ENCODE data around the gene SMIM7.
A peak's percentile ranks its signal among the peaks of the same experiment; 100 is the strongest.

Gene SMIM7

GRCh38 chr19:16640951-16641350, 19.0 kb downstream of the SMIM7 start:
- Histone ChIP-seq H3K27me3 (ENCODE audit: insufficient read depth, low read length, poor library complexity) (no peaks in the 10 kb centered on the region), H3K4me3 (ENCODE audit: low read depth in 1 of 2, low read length in 2 of 2) (no peak overlapping the region), H3K9me3 (ENCODE audit: insufficient read depth, low read length, severe bottlenecking) (no peaks in the 10 kb centered on the region), H3K79me2 (ENCODE audit: insufficient read depth, low read length) (peaks cover 88% of the 10 kb centered on the region), H3K4me1 (ENCODE audit: insufficient read depth, low read length) (peaks cover 7% of the 10 kb centered on the region), H3K27ac (ENCODE audit: low read length) (no peak overlapping the region), H3K36me3 (ENCODE audit: insufficient read depth, low read length) (peaks cover 71% of the 10 kb centered on the region), H3K9ac (ENCODE audit: low read depth, low read length) (no peak overlapping the region), H4K20me1 (ENCODE audit: insufficient read depth, low read length) (peaks cover 32% of the 10 kb centered on the region), H2AFZ (ENCODE audit: low read depth, low read length) (no peak overlapping the region), H3K4me2 (ENCODE audit: insufficient read depth, low read length) (no peak overlapping the region)
- TF ChIP-seq CTCF (IDR thresholded peaks at IDR 0.05; ENCODE audit: borderline replicate concordance, extremely low read depth, low read length, poor library complexity, severe bottlenecking) (no peak), EZH2 (IDR thresholded peaks at IDR 0.05; ENCODE audit: borderline replicate concordance, low read depth, low read length, severe bottlenecking) (no peak)
- DNase-seq (no peak), ATAC-seq (ENCODE audit: insufficient read depth, low read depth) (no peak)

- ATAC-seq (ENCODE audit: insufficient read depth, low read depth) (no peak), DNase-seq (no peak)
- H4K20me1 ChIP-seq (ENCODE audit: insufficient read depth, low read length) = peaks cover 30% of the 10 kb centered on the region
- H3K79me2 ChIP-seq (ENCODE audit: insufficient read depth, low read length) = peaks cover 89% of the 10 kb centered on the region
- H3K9ac ChIP-seq (ENCODE audit: low read depth, low read length) = no peak overlapping the region
- H3K4me2 ChIP-seq (ENCODE audit: insufficient read depth, low read length) = no peak overlapping the region
- TF ChIP-seq CTCF (IDR thresholded peaks at IDR 0.05; ENCODE audit: borderline replicate concordance, extremely low read depth, low read length, poor library complexity, severe bottlenecking) (no peak), EZH2 (IDR thresholded peaks at IDR 0.05; ENCODE audit: borderline replicate concordance, low read depth, low read length, severe bottlenecking) (no peak)
- no peaks in the 10 kb centered on the region for H3K27me3 ChIP-seq (ENCODE audit: insufficient read depth, low read length, poor library complexity)
- no peak overlapping the region for H3K4me3 ChIP-seq (ENCODE audit: low read depth in 1 of 2, low read length in 2 of 2)
- no peak overlapping the region for H2AFZ ChIP-seq (ENCODE audit: low read depth, low read length)
- no peak overlapping the region for H3K27ac ChIP-seq (ENCODE audit: low read length)
- H3K4me1 ChIP-seq (ENCODE audit: insufficient read depth, low read length) = peaks cover 7% of the 10 kb centered on the region
- H3K9me3 ChIP-seq (ENCODE audit: insufficient read depth, low read length, severe bottlenecking) = no peaks in the 10 kb centered on the region
- H3K36me3 ChIP-seq (ENCODE audit: insufficient read depth, low read length) = peaks cover 69% of the 10 kb centered on the region
Measured at GRCh38 chr19:16638666-16639065, 21.3 kb downstream of the SMIM7 start.

GRCh38 chr19:16637535-16637934, 22.4 kb downstream of the SMIM7 start:
- Histone ChIP-seq H3K4me1 (ENCODE audit: insufficient read depth, low read length) (peaks cover 7% of the 10 kb centered on the region), H3K36me3 (ENCODE audit: insufficient read depth, low read length) (peaks cover 69% of the 10 kb centered on the region), H4K20me1 (ENCODE audit: insufficient read depth, low read length) (peaks cover 30% of the 10 kb centered on the region), H3K4me3 (ENCODE audit: low read depth in 1 of 2, low read length in 2 of 2) (no peak overlapping the region), H3K27ac (ENCODE audit: low read length) (peak overlapping the region; percentile 47; the same call in 1 of the 2 replicates), H3K79me2 (ENCODE audit: insufficient read depth, low read length) (peaks cover 88% of the 10 kb centered on the region), H3K9me3 (ENCODE audit: insufficient read depth, low read length, severe bottlenecking) (no peaks in the 10 kb centered on the region), H3K27me3 (ENCODE audit: insufficient read depth, low read length, poor library complexity) (no peaks in the 10 kb centered on the region), H3K4me2 (ENCODE audit: insufficient read depth, low read length) (no peak overlapping the region), H3K9ac (ENCODE audit: low read depth, low read length) (no peak overlapping the region), H2AFZ (ENCODE audit: low read depth, low read length) (no peak overlapping the region)
- TF ChIP-seq CTCF (IDR thresholded peaks at IDR 0.05; ENCODE audit: borderline replicate concordance, extremely low read depth, low read length, poor library complexity, severe bottlenecking) (no peak), EZH2 (IDR thresholded peaks at IDR 0.05; ENCODE audit: borderline replicate concordance, low read depth, low read length, severe bottlenecking) (no peak)
- ATAC-seq (ENCODE audit: insufficient read depth, low read depth) = no peak
- no peak for DNase-seq

GRCh38 chr19:16631465-16631864, 28.5 kb downstream of the SMIM7 start:
- H3K36me3 ChIP-seq (ENCODE audit: insufficient read depth, low read length) = peaks cover 52% of the 10 kb centered on the region
- peaks cover 68% of the 10 kb centered on the region for H3K79me2 ChIP-seq (ENCODE audit: insufficient read depth, low read length)
- ATAC-seq (ENCODE audit: insufficient read depth, low read depth) (no peak), DNase-seq (no peak)
- H3K9me3 ChIP-seq (ENCODE audit: insufficient read depth, low read length, severe bottlenecking) = no peaks in the 10 kb centered on the region
- H3K9ac ChIP-seq (ENCODE audit: low read depth, low read length) = no peak overlapping the region
- H3K4me3 ChIP-seq (ENCODE audit: low read depth in 1 of 2, low read length in 2 of 2) = no peak overlapping the region
- H3K27me3 ChIP-seq (ENCODE audit: insufficient read depth, low read length, poor library complexity) = no peaks in the 10 kb centered on the region
- H2AFZ ChIP-seq (ENCODE audit: low read depth, low read length) = no peak overlapping the region
- H4K20me1 ChIP-seq (ENCODE audit: insufficient read depth, low read length) = peaks cover 21% of the 10 kb centered on the region
- H3K27ac ChIP-seq (ENCODE audit: low read length) = no peak overlapping the region
- peaks cover 35% of the 10 kb centered on the region for H3K4me1 ChIP-seq (ENCODE audit: insufficient read depth, low read length)
- TF ChIP-seq CTCF (IDR thresholded peaks at IDR 0.05; ENCODE audit: borderline replicate concordance, extremely low read depth, low read length, poor library complexity, severe bottlenecking) (no peak), EZH2 (IDR thresholded peaks at IDR 0.05; ENCODE audit: borderline replicate concordance, low read depth, low read length, severe bottlenecking) (no peak)
- H3K4me2 ChIP-seq (ENCODE audit: insufficient read depth, low read length) = no peak overlapping the region

Measured in DND-41 (cell line).